Esophagus muscularis mucosa (tissue), 4 donors: ENCODE data around the gene SYT5. TPM values are rescaled to one million over a fixed set of nuclear protein-coding genes. Genes with fewer than 3 reads are reported as not detected.

ENCODE experiments used
- DNase-seq: peaks from one replicate; pipeline ENCODE4 v3.0.0-alpha.2; 2017; ENCODE audit errors: extremely low spot score
- H3K27ac ChIP-seq, 4 donors: fragments of 200-600 bp; sonication (generic); replicated peaks in 1 of 4; 1 replicate in 3 of 4; 2 replicates in 1 of 4; pipeline ENCODE4 v1.5.1; 2016 to 2019; ENCODE audit warnings: mild to moderate bottlenecking in 1 of 4
- H3K27me3 ChIP-seq, 4 donors: fragments of 200-600 bp; sonication (generic); one replicate each; pipeline versions ENCODE4 v1.5.1 to v1.6.0; 2016 to 2019
- H3K36me3 ChIP-seq, 4 donors: fragments of 200-600 bp; sonication (generic); one replicate each; pipeline ENCODE4 v1.5.1; 2016 to 2019
- H3K4me1 ChIP-seq, 4 donors: fragments of 200-600 bp; sonication (generic); one replicate each; pipeline ENCODE4 v1.5.1; 2016 to 2019
- H3K4me3 ChIP-seq, 4 donors: fragments of 200-600 bp; sonication (generic); 1 replicate in 2 of 4; 2 replicates in 2 of 4; pipeline ENCODE4 v1.5.1; 2016 to 2019; ENCODE audit warnings: mild to moderate bottlenecking in 4 of 4, moderate library complexity in 1 of 4
- H3K9me3 ChIP-seq, 4 donors: fragments of 200-600 bp; sonication (generic); 1 replicate in 3 of 4; 2 replicates in 1 of 4; pipeline ENCODE4 v1.5.1; 2016 to 2019
- CTCF ChIP-seq, 3 experiments: fragments of 200-600 bp in 2 of 3; fragments of 450-650 bp in 1 of 3; sonication (generic) in 2 of 3; IDR thresholded peaks; one replicate each; pipeline ENCODE4 v1.5.1; 2017 to 2019; ENCODE audit warnings: antibody characterized with exemption in 3 of 3, mild to moderate bottlenecking in 2 of 3, moderate library complexity in 1 of 3
- EP300 ChIP-seq: sonication (generic); formaldehyde crosslinking; IDR thresholded peaks from one replicate; pipeline ENCODE4 v1.6.1; 2017; ENCODE audit warnings: antibody characterized with exemption
- POLR2A ChIP-seq: fragments of 450-650 bp; IDR thresholded peaks from one replicate; pipeline ENCODE4 v1.6.1; 2017; ENCODE audit warnings: antibody characterized with exemption, moderate library complexity, mild to moderate bottlenecking, low read depth
- POLR2AphosphoS5 ChIP-seq, 2 donors: sonication (generic); formaldehyde crosslinking; IDR thresholded peaks; one replicate each; pipeline ENCODE4 v1.6.1; 2017; ENCODE audit warnings: antibody characterized with exemption in 2 of 2
- WGBS: methylation state at CpG from one replicate; pipeline ENCODE4 v1.1.5; 2018; 5-methylcytosine and 5-hydroxymethylcytosine counted together
- intact Hi-C: fragments of 100-400 bp; cut with DNase I; formaldehyde crosslinking; loops from one replicate; pipeline ENCODE4 v1.15.1; 2023
- total RNA-seq, 4 donors: library from RNA; depleted of rRNA; stranded (reverse); fragments of >200 nt; gene quantifications; one replicate each; pipeline versions ENCODE4 v1.1.0 to v1.2.1, GENCODE V29; 2016

The SYT5 gene
- total RNA-seq, 4 donors from 2014 or later, result 0.80 to 2.1 (median 1.7) TPM; not detected in 1

GRCh38 chr19:55169136-55169535 lies 11.0 kb downstream of the SYT5 start:
- Histone ChIP-seq H3K4me3 (no peak overlapping the region), H3K27me3 (peaks cover 0 to 100% (median 74%) of the 10 kb centered on the region in 4 donors)

GRCh38 chr19:55166530-55167268 lies 13.4 kb downstream of the SYT5 start, which contains the start of gene DNAAF3:
DNAAF3 (minus strand) TSS chr19:55166613; CDS start chr19:55166413, 200 bp downstream.
- Histone ChIP-seq H3K27ac (peak within 1 kb of the TSS in 1 of 4 donors; percentile 36), H3K4me3 (peak within 1 kb of the TSS; percentile 36 to 60 (median 44)), H3K9me3 (no peaks in the 10 kb centered on the region), H3K36me3 (no peaks in the 10 kb centered on the region), H3K27me3 (peaks cover 0 to 100% (median 63%) of the 10 kb centered on the region in 4 donors), H3K4me1 (peaks cover 6 to 19% (median 17%) of the 10 kb centered on the region in 4 donors)
- WGBS, result 4% methylated on average over 31 of the region's 33 CpGs
- TF ChIP-seq EP300, result no peak
- peak in 1 of 2 donors; percentile 8 for TF ChIP-seq POLR2AphosphoS5 (IDR thresholded peaks at IDR 0.05)
- peak; percentile 96 for DNase-seq
- intact Hi-C loops, result no loop called here

More at GRCh38 chr19:55169136-55169535, 11.0 kb downstream of the SYT5 start:
- no peaks in the 10 kb centered on the region for H3K9me3 ChIP-seq
- no peak overlapping the region for H3K27ac ChIP-seq
- no peak for DNase-seq
- 77% methylated on average over 4 of the region's 4 CpGs for WGBS
- H3K36me3 ChIP-seq, result no peaks in the 10 kb centered on the region
- intact Hi-C loops, result no loop called here
- TF ChIP-seq POLR2A (no peak), CTCF (IDR thresholded peaks at IDR 0.05) (no peak), POLR2AphosphoS5 (IDR thresholded peaks at IDR 0.05) (no peak), EP300 (no peak)
- H3K4me1 ChIP-seq, result peaks cover 17 to 35% (median 30%) of the 10 kb centered on the region in 4 donors

- Histone ChIP-seq H3K27me3 (peaks cover 3 to 100% (median 67%) of the 10 kb centered on the region in 4 donors), H3K4me1 (peaks cover 6 to 24% (median 18%) of the 10 kb centered on the region in 4 donors), H3K9me3 (no peaks in the 10 kb centered on the region), H3K27ac (peak overlapping the region in 1 of 4 donors; percentile 36), H3K4me3 (peak overlapping the region; percentile 36 to 60 (median 44)), H3K36me3 (no peaks in the 10 kb centered on the region)
- intact Hi-C loops, result no loop called here
- 0% methylated on average over 5 of the region's 34 CpGs for whole genome bisulfite sequencing
- DNase-seq, result no peak
- no peak for TF ChIP-seq POLR2A
- no peak for TF ChIP-seq POLR2AphosphoS5 (IDR thresholded peaks at IDR 0.05)
- no peak for TF ChIP-seq CTCF (IDR thresholded peaks at IDR 0.05)
- TF ChIP-seq EP300, result no peak
These were observed 14.0 kb downstream of the SYT5 start for GRCh38 chr19:55165952-55166529.

GRCh38 chr19:55161571-55162322 lies 18.3 kb downstream of the SYT5 start:
- intact Hi-C loops, result no loop called here
- no peak for TF ChIP-seq EP300
- no peak for TF ChIP-seq CTCF (IDR thresholded peaks at IDR 0.05)
- no peak for TF ChIP-seq POLR2AphosphoS5 (IDR thresholded peaks at IDR 0.05)
- TF ChIP-seq POLR2A, result no peak
- Histone ChIP-seq H3K27me3 (peaks cover 3 to 100% (median 65%) of the 10 kb centered on the region in 4 donors), H3K27ac (no peak overlapping the region), H3K36me3 (no peaks in the 10 kb centered on the region), H3K4me3 (no peak overlapping the region), H3K9me3 (no peaks in the 10 kb centered on the region), H3K4me1 (peaks cover 16 to 33% (median 27%) of the 10 kb centered on the region in 4 donors)
- WGBS, result 20% methylated on average over 45 of the region's 61 CpGs
- no peak for DNase-seq

GRCh38 chr19:55160986-55161365 lies 19.1 kb downstream of the SYT5 start:
- Histone ChIP-seq H3K4me3 (no peak overlapping the region), H3K36me3 (no peaks in the 10 kb centered on the region), H3K27me3 (peaks cover 3 to 100% (median 65%) of the 10 kb centered on the region in 4 donors), H3K4me1 (peaks cover 15 to 33% (median 27%) of the 10 kb centered on the region in 4 donors), H3K9me3 (no peaks in the 10 kb centered on the region), H3K27ac (no peak overlapping the region)
- no CpG with 5 or more reads among the region's 32 CpGs for WGBS
- TF ChIP-seq CTCF (IDR thresholded peaks at IDR 0.05) (no peak), POLR2AphosphoS5 (IDR thresholded peaks at IDR 0.05) (no peak)
- no peak for DNase-seq
- intact Hi-C loops, result no loop called here
